Spleen (tissue), 7 donors: ENCODE data around the gene ACTR3C.

ENCODE experiments used
- CTCF ChIP-seq, 11 experiments: fragments of 200-600 bp in 7 of 11; fragments of 450-650 bp in 4 of 11; sonication (generic) in 4 of 11; IDR thresholded peaks in 8 of 11; conservative IDR thresholded peaks in 3 of 11; 1 replicate in 7 of 11; 2 replicates in 4 of 11; pipeline versions ENCODE4 v1.4.0 to v1.8.0; 2016 to 2021; ENCODE audit warnings: antibody characterized with exemption in 11 of 11, inconsistent platforms in 4 of 11, mild to moderate bottlenecking in 1 of 11
- POLR2A ChIP-seq, 3 donors: fragments of 450-650 bp; IDR thresholded peaks; one replicate each; pipeline ENCODE4 v1.5.1; 2017; ENCODE audit warnings: antibody characterized with exemption in 3 of 3, mild to moderate bottlenecking in 1 of 3
- donor health status: DM: no; HTN: no; CAD: no; lungs with moderate emphysema.
- donor health status: DM: no; HTN: no; CAD: no.
- donor health status: DM: no; HTN: no; CAD: no.

GRCh38 chr7:150317748-150318444 is 5.4 kb downstream of the ACTR3C start:
- TF ChIP-seq CTCF (IDR thresholded peaks at IDR 0.05 in 8 of 11, conservative IDR thresholded peaks at IDR 0.05 in 3 of 11) (no peak), POLR2A (IDR thresholded peaks at IDR 0.05) (no peak)
